MM.1S (cell line): ENCODE results near the gene PIK3CD.

Experiments used
- CTCF ChIP-seq: fragments of 300-600 bp; sonication (generic); IDR thresholded peaks from 2 replicates; pipeline ENCODE4 v1.5.1; 2016; ENCODE audit warnings: antibody characterized with exemption, low read length, mixed read lengths
- EZH2 ChIP-seq: fragments of 300-600 bp; sonication (generic); optimal IDR thresholded peaks from 2 replicates; pipeline ENCODE3; 2017; ENCODE audit warnings: low read depth, mild to moderate bottlenecking, antibody characterized with exemption, low read length, mixed read lengths

GRCh38 chr1:9728451-9729295, 77.1 kb downstream of the PIK3CD start:
- TF ChIP-seq CTCF (no peak), EZH2 (no peak)
